ENCODE measurements around the gene SCARF2. TPM values are rescaled to one million over a fixed set of nuclear protein-coding genes. Genes with fewer than 3 reads are reported as not detected.

Gene SCARF2
- total RNA-seq, 4 donors from 2014 or later = 28.4 to 72.0 (median 53.1) TPM

- WGBS, 2 donors = 91 to 95% methylated on average over 4 of the region's 4 CpGs
- no peak for DNase-seq (ENCODE audit: low spot score in 2 of 2)
- TF ChIP-seq EP300 (IDR thresholded peaks at IDR 0.05) (no peak), CTCF (IDR thresholded peaks at IDR 0.05) (no peak), POLR2A (IDR thresholded peaks at IDR 0.05) (no peak)
- H3K27me3 ChIP-seq = no peaks in the 10 kb centered on the region
- no peak overlapping the region for H3K27ac ChIP-seq
- peaks cover 0 to 44% (median 0%) of the 10 kb centered on the region in 3 donors for H3K36me3 ChIP-seq
- no peaks in the 10 kb centered on the region for H3K9me3 ChIP-seq
- H3K4me3 ChIP-seq = no peak overlapping the region
- no peaks in the 10 kb centered on the region for H3K4me1 ChIP-seq
Measured at GRCh38 chr22:20408891-20409290, 28.7 kb downstream of the SCARF2 start.

- 71 to 89% methylated on average over 3 of the region's 3 CpGs for WGBS, 2 donors
- no peak for TF ChIP-seq CTCF (IDR thresholded peaks at IDR 0.05)
- TF ChIP-seq POLR2A (IDR thresholded peaks at IDR 0.05) = no peak
- TF ChIP-seq EP300 (IDR thresholded peaks at IDR 0.05) = no peak
Measured at GRCh38 chr22:20407829-20408228, 29.8 kb downstream of the SCARF2 start.

GRCh38 chr22:20406686-20407408 lies 30.8 kb downstream of the SCARF2 start:
- H3K4me3 ChIP-seq = no peak overlapping the region
- H3K9me3 ChIP-seq = no peaks in the 10 kb centered on the region
- H3K36me3 ChIP-seq = peaks cover 0 to 62% (median 0%) of the 10 kb centered on the region in 3 donors
- no peak overlapping the region for H3K27ac ChIP-seq
- H3K27me3 ChIP-seq = no peaks in the 10 kb centered on the region
- no peak for TF ChIP-seq POLR2A (IDR thresholded peaks at IDR 0.05)
- TF ChIP-seq EP300 (IDR thresholded peaks at IDR 0.05) = no peak
- no peak for TF ChIP-seq CTCF (IDR thresholded peaks at IDR 0.05)
- H3K4me1 ChIP-seq = no peaks in the 10 kb centered on the region
- DNase-seq (ENCODE audit: low spot score in 2 of 2) = no peak
- 87 to 94% methylated on average over 13 of the region's 13 CpGs for WGBS, 2 donors

More at GRCh38 chr22:20407829-20408228, 29.8 kb downstream of the SCARF2 start:
- Histone ChIP-seq H3K36me3 (peaks cover 0 to 54% (median 0%) of the 10 kb centered on the region in 3 donors), H3K4me3 (no peak overlapping the region), H3K27me3 (no peaks in the 10 kb centered on the region), H3K4me1 (no peaks in the 10 kb centered on the region), H3K27ac (no peak overlapping the region), H3K9me3 (no peaks in the 10 kb centered on the region)
- DNase-seq (ENCODE audit: low spot score in 2 of 2) = no peak

- no peak for DNase-seq (ENCODE audit: low spot score in 2 of 2)
- TF ChIP-seq CTCF (IDR thresholded peaks at IDR 0.05) (no peak), EP300 (IDR thresholded peaks at IDR 0.05) (no peak), POLR2A (IDR thresholded peaks at IDR 0.05) (no peak)
- no peak overlapping the region for H3K27ac ChIP-seq
- no peaks in the 10 kb centered on the region for H3K27me3 ChIP-seq
- H3K4me1 ChIP-seq = no peaks in the 10 kb centered on the region
- no peaks in the 10 kb centered on the region for H3K9me3 ChIP-seq
- no peak overlapping the region for H3K4me3 ChIP-seq
- WGBS, 2 donors = 94 to 97% methylated on average over 59 to 62 of the region's 62 CpGs
- peaks cover 0 to 70% (median 0%) of the 10 kb centered on the region in 3 donors for H3K36me3 ChIP-seq
Measured at GRCh38 chr22:20405931-20406685, 31.5 kb downstream of the SCARF2 start.

All from tibial nerve (tissue), 4 donors.